ENCODE measurements around the gene VAV3.
"Not testable (repeated sequence)": the region's sequence is repeated elsewhere in the genome, so short reads cannot be mapped to it uniquely, and the experiment has no call there.

The VAV3 gene

DNA sequence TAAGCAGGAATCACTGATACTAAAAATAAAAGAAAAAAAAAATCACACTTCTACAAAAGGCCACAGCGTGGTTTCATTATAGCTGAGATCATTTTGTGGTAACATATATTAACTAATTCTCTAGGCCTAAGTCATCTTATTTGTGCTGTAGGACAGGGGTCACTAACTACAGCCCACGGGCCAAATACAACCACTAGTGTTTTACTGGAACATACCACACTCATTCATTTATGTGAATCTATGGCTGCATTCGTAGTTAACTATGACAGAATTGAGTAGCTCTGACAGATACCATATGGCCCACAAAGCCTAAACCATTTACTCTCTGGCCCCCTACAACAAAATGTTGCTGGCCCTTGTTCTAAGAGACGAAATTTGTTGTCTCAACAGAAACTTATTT lies 224.4 kb downstream of the VAV3 start:
- no peak for DNase-seq (ENCODE audit: low read depth in 2 of 2)

DNA sequence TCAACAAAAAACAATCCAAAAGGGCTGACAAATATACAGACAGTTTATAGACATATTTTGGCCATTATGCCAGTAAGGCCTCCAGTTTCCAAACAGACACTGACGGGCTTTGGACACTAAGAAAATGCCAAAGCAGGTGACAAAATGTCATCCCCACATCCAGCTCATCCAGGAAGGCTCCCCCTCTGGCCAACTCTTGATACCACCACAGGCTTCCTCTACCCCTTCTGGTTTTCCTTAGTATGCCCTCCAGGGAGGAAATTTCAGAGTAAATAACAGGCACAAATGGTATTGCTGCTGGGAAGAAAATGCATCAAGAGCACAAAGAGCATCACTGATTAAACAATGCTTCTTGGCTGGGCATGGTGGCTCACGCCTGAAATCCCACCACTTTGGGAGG lies 225.3 kb downstream of the VAV3 start:
- DNase-seq (ENCODE audit: low read depth in 2 of 2) = no peak

DNA sequence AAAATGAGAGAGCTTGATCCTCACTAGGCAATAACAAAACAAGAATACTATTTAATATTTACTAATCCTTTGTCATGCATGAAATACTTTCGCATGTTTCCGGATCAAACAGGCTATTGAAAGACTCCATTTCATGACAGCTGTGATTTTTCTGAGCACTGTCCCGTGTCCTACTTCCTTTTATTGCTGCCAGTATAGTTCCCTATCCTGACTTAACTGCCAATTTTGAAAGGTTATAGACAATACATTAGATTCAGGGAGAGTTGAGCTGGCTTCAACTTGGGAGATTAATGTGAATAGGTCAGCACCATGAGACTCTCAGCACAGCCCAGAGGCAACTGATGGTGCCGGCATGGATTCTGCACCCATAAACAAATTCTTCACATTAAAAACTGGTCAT lies 225.8 kb downstream of the VAV3 start:
- no peak for DNase-seq (ENCODE audit: low read depth in 2 of 2)

GRCh38 chr1:107733401-107733800 lies 231.6 kb downstream of the VAV3 start:
- not testable (repeated sequence) for DNase-seq (ENCODE audit: low read depth in 2 of 2)

DNA sequence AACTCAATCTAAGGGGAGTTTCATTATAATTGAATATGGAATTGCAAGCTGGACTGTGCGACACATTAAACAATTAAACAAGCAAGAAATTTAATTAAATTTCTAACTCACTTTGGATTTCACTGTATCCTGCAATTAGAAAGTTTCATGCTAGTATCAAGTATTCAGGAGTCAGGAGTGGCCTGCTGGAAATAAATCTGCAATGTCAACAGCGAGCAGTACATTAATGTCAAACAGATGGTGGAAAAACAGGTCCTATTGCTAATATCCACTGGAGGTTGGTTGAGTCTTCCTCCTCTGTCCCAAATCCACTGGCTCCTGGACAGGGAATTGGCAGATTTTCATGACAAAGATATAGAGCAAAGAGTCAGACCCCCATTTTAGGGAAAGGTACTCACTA lies 237.1 kb downstream of the VAV3 start:
- DNase-seq (ENCODE audit: low read depth in 2 of 2) = no peak

DNA sequence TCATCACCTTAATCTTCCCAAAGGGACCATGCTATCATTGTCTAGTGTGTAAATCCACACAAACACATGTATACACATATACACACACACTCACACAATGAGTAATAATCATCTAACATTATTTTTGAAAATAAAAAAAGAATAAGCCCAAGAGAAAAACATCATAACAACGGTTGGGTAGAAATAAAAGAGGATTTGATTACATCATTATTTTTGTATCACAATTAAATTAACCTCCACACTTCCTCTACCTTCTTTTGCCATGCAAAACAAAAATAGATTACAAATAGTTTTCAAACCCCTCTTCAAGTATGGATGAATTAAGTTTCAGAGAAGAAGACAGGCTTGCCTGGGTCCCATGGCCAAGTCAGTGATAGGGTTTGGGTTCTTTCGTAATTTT lies 238.1 kb downstream of the VAV3 start:
- DNase-seq (ENCODE audit: low read depth in 2 of 2) = no peak

GRCh38 chr1:107724648-107725047 lies 240.3 kb downstream of the VAV3 start:
- DNase-seq (ENCODE audit: low read depth in 2 of 2) = no peak

DNA sequence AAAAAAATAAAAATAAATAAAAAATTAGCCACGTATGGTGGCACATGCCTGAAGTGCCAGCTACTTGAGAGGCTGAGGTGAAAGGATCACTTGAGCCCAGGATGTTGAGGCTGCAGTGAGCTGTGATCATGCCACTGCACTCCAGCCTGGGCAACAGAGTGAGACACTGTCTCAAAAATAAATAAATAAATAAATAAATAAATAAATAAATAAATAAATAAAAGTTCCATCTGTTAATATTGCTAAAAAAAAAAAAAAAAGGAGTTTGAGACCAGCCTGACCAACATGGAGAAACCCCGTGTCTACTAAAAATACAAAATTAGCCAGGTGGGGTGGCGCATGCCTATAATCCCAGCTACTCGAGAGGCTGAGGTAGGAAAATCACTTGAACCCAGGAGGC lies 244.8 kb downstream of the VAV3 start:
- not testable (repeated sequence) for DNase-seq (ENCODE audit: low read depth in 2 of 2)

- no peak for DNase-seq (ENCODE audit: low read depth in 2 of 2)
These were observed 255.0 kb downstream of the VAV3 start for GRCh38 chr1:107710005-107710404.

DNA sequence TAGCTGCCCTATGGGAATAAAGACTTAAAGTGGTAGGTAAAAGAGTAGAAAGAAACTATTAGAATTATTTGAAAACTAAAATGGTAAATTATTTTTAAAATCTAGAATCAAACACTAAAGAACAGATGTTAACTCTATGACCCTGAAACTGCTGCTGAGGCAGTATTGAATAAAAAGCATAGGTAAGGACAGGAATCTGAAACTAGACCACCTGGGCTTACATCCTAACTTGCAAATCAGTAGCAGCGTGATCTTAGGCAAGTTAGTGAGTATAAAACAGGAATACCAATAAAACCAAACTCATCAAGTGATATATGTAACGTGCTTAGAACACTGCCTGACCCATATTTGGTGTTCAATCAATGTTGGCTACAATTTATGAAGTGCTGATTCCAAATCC lies 257.9 kb downstream of the VAV3 start:
- no peak for DNase-seq (ENCODE audit: low read depth in 2 of 2)

GRCh38 chr1:107706182-107706581 lies 258.8 kb downstream of the VAV3 start:
- DNase-seq (ENCODE audit: low read depth in 2 of 2) = no peak

DNA sequence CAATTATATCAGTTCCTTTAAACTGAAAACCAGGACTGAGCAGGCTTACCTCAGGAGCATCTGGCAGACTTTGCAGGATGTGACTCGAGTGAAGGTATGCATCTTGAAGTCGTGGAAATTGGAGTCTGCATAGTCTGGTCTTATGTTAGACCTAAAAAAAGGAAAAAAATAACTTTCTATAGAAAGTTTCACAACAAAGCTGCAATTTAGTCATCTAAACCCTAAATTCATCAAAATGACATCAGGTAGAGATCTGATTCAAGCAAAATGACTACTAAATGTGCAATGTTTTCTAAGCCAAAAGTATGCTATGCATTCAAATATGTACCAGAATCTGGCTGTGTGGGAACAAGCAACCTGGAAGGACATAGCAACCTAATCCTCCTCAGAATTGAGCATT lies 260.1 kb downstream of the VAV3 start:
- DNase-seq (ENCODE audit: low read depth in 2 of 2) = peak; percentile 26 to 39

- DNase-seq (ENCODE audit: low read depth in 2 of 2) = peak; percentile 14 to 18
These were observed 261.9 kb downstream of the VAV3 start for GRCh38 chr1:107702946-107703571.

DNA sequence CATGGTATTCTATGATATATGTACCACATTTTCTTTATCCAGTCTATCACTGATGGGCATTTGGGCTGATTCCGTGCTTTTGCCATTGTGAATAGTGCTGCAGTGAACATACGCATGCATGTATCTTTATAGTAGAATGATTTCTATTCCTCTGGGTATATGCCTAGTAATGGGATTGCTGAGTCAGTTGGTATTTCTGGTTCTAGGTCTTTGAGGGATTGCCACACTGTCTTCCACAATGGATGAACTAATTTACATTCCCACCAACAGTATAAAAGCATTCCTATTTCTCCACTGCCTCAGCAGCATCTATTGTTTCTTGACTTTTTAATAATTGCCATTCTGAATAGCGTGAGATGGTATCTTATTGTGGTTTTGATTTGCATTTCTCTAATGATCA lies 264.3 kb downstream of the VAV3 start:
- not testable (repeated sequence) for DNase-seq (ENCODE audit: low read depth in 2 of 2)

DNA sequence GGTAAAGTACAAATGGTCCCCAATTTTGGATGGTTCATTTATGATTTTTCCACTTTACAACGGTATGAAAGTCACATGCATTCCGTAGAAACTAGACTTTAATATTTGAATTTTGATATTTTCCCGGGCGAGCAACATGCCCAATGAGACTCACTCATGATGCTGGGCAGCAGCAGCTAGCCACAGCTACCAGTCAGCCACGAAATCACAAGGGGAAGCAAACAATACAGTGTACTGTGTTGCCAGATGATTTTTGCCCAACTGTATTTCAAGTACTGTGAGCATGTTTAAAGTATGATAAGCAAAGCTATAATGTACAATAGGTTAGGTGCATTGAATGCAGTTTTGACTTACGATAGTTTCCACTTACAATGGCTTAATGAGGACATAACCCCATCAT lies 266.8 kb downstream of the VAV3 start:
- no peak for DNase-seq (ENCODE audit: low read depth in 2 of 2)

GRCh38 chr1:107695341-107695740 lies 269.6 kb downstream of the VAV3 start:
- no peak for DNase-seq (ENCODE audit: low read depth in 2 of 2)

DNA sequence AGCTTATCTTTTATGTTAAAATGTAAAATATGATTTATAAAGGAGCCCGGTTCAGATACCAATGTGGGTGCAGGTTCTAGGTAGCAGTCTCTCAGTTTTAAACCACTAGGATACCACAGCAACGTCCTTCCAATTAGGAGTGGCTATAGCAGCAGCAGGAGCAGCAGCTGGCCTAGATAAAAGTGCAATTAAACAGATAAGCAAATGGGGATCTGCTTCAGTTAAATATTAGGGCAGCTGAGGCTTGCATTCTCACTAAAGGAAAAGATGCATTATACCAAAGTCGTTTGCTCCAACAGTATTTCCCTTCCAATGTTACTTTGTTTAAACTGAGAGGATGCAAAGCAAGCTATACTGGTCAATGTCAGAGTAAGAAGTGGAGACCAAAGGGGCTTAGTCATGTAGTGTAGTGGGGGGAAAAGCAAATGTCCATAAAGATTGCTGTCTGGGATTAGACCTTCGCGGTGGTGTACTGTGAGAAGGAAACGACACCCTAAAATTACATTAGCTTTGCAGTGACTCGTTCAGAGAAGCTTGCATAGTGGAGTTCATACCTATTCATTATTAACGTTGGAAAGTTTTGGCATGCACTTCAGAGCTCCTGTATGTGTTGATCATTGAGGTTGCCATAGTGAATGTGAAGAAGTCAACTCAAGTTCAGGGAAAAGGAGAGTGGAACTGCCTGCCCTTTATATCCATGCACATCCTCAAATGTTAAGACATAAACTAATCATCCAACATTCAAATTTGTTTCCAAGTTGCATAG lies 272.2 kb downstream of the VAV3 start:
- no peak for DNase-seq (ENCODE audit: low read depth in 2 of 2)

- DNase-seq (ENCODE audit: low read depth in 2 of 2) = no peak
These were observed 273.4 kb downstream of the VAV3 start for GRCh38 chr1:107691540-107691939.

DNA sequence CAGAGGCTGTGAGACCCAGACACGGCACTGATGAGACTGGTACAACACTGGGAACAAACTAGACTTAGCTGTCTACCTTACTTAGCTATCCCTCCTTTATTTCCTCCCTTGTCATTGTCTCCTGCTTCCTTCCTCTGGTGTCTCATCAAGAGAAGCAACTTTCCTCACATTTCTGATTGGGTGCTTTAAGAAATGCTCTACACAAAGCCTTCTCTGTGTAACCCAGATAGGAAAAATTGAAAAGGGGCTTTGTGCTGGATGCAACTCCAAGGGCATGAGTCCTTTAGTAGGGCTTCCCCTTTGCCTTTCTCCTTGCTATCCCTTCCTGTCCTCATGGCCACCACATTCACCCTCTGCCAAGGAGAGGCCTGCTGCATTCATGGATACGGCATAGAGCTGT lies 274.5 kb downstream of the VAV3 start:
- no peak for DNase-seq (ENCODE audit: low read depth in 2 of 2)

DNA sequence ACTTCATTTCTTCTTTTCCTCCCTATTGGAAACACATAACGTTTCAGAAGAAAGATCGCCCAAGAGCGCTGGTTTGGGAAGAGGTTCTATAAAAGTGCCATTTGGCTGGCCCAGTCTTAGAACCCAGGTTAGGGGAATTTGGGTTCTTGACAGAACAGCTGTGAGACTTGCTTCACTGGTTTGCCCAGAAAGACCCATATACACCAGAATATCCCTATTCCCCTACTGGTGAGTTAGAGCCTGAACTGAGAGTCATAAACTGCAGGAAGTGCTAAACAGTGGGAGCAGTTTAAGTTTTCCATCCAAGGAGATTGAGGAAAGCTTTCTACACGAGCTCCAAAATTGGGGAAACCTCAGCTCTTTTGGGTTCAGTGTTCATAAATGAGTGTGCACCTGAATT lies 275.2 kb downstream of the VAV3 start:
- DNase-seq (ENCODE audit: low read depth in 2 of 2) = no peak

DNA sequence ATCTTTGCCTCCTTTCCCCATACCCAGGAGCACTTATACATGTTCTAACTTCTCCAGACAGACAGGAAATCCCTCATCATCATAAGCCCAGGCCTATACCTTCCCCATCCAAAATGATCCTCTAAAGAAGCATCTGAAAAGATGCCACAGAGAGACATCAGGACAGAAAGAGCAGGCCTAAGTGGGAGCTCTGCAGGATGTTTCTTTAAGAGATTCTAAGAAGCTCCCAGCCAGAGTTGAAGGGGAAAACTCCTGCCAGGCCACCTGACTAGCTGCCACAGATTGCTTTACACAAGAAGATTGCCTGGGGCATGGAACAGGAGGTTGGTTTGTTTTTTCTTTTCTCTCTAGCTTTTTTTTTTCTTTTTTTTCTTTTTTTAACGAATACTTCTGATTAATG lies 275.8 kb downstream of the VAV3 start:
- DNase-seq (ENCODE audit: low read depth in 2 of 2) = no peak

DNA sequence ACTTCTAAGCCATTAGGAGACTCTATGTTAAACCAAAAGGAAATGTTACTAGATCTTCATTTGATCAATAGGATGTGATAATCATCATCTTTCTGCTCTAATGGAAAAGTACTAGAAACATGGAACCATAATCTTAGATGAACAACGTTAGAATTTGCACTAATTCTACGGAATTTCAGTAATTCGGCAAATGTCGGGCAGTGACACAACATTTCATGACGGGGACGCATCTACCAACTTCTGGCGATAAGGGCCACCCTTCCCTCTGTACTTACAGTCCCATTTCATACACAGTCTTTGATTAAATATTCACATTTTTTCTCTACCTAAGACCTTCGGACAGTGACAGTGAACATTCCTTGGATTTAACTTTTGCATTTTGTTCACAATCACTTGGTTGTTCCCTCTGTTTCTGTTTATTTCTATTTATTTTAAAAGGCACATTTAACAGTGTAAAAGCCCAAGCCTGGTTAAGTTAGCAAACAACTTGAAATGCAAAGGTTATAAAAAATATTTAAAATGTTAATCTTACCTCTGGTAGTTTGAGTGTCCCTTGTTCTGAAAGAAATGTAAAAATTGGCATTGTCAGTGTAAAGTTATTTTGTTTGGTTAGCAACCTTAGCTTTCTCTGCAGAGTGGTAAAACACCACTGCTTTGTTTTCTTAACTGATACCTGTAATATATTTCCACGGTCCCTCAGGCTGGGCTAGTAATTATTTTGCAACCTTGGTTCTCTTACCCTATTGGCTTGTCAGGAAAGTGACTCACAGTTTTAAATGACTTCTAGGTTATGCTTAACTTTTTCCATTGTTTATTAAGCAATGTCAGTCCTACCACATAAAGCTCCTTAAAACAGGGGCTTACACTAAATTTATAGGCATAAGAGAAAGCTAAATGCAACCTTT lies 276.9 kb downstream of the VAV3 start:
- no peak for DNase-seq (ENCODE audit: low read depth in 2 of 2)

DNA sequence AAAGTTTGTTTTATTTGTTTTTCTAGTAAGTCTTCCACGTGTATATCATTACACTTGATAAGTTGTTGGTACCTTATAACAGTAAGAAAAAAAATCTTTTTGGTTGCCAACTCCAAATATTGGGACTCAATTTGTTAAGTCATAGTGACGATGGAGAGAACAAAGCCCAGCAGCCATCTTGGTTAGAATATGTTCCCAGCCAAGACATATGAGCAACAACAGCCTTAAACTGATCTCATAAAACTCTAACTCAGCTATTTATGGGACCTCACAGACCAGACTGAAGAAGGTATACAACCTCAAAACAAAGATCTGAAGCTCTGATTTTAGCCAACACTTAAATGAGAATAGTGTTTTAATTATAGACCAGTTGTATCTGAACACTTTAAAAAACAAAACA lies 281.3 kb downstream of the VAV3 start:
- DNase-seq (ENCODE audit: low read depth in 2 of 2) = no peak
